BJ (cell line): ENCODE results near the gene NF1. TPM values are rescaled to one million over a fixed set of nuclear protein-coding genes. Genes with fewer than 3 reads are reported as not detected.

Source experiments
- CTCF ChIA-PET: fragments of 350-600 bp; formaldehyde crosslinking; extraction: SDS; loops from one replicate; lab custom pipeline; 2021; ENCODE audit warnings: antibody characterized with exemption, inconsistent platforms; lab: Yijun Ruan, JAX
- POLR2A ChIA-PET: fragments of 300-600 bp; sonication (Branson Sonifier 250); formaldehyde crosslinking; extraction: SDS; loops from one replicate; lab custom pipeline; 2021; ENCODE audit warnings: antibody characterized with exemption; lab: Charles Lee
- DNase-seq: peaks from one replicate; pipeline ENCODE4 v3.0.0-alpha.2; 2011; ENCODE audit warnings: low read depth
- H3K27me3 ChIP-seq: 2 replicates; pipeline ENCODE4 v1.6.0; 2011; ENCODE audit warnings: low read length; ENCODE audit not compliant: control insufficient read depth, insufficient read depth
- H3K36me3 ChIP-seq: 2 replicates; pipeline ENCODE4 v1.5.1; 2011; ENCODE audit warnings: low read length; ENCODE audit not compliant: control insufficient read depth, insufficient read depth
- H3K4me3 ChIP-seq: 2 replicates; pipeline ENCODE4 v1.5.1; 2011; ENCODE audit warnings: low read depth, mild to moderate bottlenecking, control low read depth, low read length
- CTCF ChIP-seq: IDR thresholded peaks from 2 replicates; pipeline ENCODE4 v1.5.1; 2011; ENCODE audit warnings: low read depth, mild to moderate bottlenecking, control low read depth, inconsistent platforms, low read length, moderate library complexity; ENCODE audit not compliant: insufficient read depth
- polyA plus RNA-seq: library from polyadenylated mRNA; depleted of rRNA; stranded (reverse); fragments of >200 nt; gene quantifications from 2 replicates; pipeline ENCODE4 v1.2.3, GENCODE V29; 2011

NF1 gene
- polyA plus RNA-seq, 1 experiment: 29.3 TPM

- TF ChIP-seq CTCF: peak; percentile 73
- peaks cover 18% of the 10 kb centered on the region for H3K27me3 ChIP-seq
- H3K4me3 ChIP-seq: no peak overlapping the region
- CTCF ChIA-PET: interaction anchor here (0.6 to 2.1 kb wide), 15 partner anchors 9 to 575 kb away, joined by 3 to 10 read pairs (median 4); no protein-coding TSS in a partner anchor
- POLR2A ChIA-PET: no interaction called here
- H3K36me3 ChIP-seq: no peaks in the 10 kb centered on the region
- no peak for DNase-seq
These were observed 294.2 kb downstream of the NF1 start for GRCh38 chr17:31388770-31389656.

GRCh38 chr17:31389657-31390381, 295.0 kb downstream of the NF1 start:
- Histone ChIP-seq H3K4me3 (no peak overlapping the region), H3K36me3 (no peaks in the 10 kb centered on the region), H3K27me3 (peaks cover 18% of the 10 kb centered on the region)
- ChIA-PET CTCF (interaction anchor here (0.6 to 2.1 kb wide), 11 partner anchors 8 to 576 kb away, joined by 3 to 10 read pairs (median 5); no protein-coding TSS in a partner anchor), POLR2A (no interaction called here)
- DNase-seq: no peak
- no peak for TF ChIP-seq CTCF

GRCh38 chr17:31390426-31390747, 295.6 kb downstream of the NF1 start:
- Histone ChIP-seq H3K36me3 (no peaks in the 10 kb centered on the region), H3K4me3 (no peak overlapping the region), H3K27me3 (peaks cover 18% of the 10 kb centered on the region)
- POLR2A ChIA-PET: no interaction called here
- TF ChIP-seq CTCF: no peak
- CTCF ChIA-PET: interaction anchor here (1.2 to 2.1 kb wide), 5 partner anchors 10 to 155 kb away, joined by 4 to 10 read pairs (median 4); no protein-coding TSS in a partner anchor
- DNase-seq: no peak

- DNase-seq: no peak
- Histone ChIP-seq H3K27me3 (peaks cover 18% of the 10 kb centered on the region), H3K36me3 (no peaks in the 10 kb centered on the region), H3K4me3 (peak overlapping the region; percentile 27)
- no peak for TF ChIP-seq CTCF
- CTCF ChIA-PET: interaction anchor here (1.4 kb wide), 1 partner anchor 20 kb away, joined by 4 read pairs; no protein-coding TSS in a partner anchor
- POLR2A ChIA-PET: no interaction called here
These were observed 296.1 kb downstream of the NF1 start for GRCh38 chr17:31390748-31391495.
